ENCODE data around the gene CELF2.

DNA sequence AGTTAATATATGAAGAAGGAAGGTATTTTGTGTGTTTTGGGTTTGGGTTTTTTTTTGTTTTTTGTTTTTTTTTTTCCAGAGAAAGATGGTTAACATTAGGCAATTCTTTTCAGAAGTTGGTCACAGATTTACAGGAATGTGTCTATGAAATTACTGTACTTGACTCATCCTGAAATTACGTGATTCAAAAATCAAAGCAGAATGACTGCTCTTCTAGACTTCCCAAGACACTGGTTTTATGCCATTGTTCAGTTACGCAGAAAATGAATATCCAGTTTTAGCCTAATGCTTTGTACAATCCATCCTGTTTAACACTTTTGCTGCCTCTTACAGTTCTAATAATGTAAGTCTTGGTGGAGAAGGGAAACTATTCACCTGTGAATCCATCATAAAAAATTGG, 39.7 kb upstream of the CELF2 start:
- TF ChIP-seq POLR2AphosphoS5 (IDR thresholded peaks at IDR 0.05) = no peak
- TF ChIP-seq, protein P1, sequence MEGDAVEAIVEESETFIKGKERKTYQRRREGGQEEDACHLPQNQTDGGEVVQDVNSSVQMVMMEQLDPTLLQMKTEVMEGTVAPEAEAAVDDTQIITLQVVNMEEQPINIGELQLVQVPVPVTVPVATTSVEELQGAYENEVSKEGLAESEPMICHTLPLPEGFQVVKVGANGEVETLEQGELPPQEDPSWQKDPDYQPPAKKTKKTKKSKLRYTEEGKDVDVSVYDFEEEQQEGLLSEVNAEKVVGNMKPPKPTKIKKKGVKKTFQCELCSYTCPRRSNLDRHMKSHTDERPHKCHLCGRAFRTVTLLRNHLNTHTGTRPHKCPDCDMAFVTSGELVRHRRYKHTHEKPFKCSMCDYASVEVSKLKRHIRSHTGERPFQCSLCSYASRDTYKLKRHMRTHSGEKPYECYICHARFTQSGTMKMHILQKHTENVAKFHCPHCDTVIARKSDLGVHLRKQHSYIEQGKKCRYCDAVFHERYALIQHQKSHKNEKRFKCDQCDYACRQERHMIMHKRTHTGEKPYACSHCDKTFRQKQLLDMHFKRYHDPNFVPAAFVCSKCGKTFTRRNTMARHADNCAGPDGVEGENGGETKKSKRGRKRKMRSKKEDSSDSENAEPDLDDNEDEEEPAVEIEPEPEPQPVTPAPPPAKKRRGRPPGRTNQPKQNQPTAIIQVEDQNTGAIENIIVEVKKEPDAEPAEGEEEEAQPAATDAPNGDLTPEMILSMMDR (IDR thresholded peaks at IDR 0.05) = no peak
